HEK293 (cell line): ENCODE results near the gene KCNE5.

Source experiments
- CTCF ChIP-seq: fragments of 450-650 bp; formaldehyde crosslinking; IDR thresholded peaks from 2 replicates; pipeline ENCODE4 v1.5.1; 2016; ENCODE audit warnings: missing biosample characterization, missing genetic modification characterization
- HOXA7 ChIP-seq: sonication (generic); formaldehyde crosslinking; IDR thresholded peaks from 2 replicates; pipeline ENCODE4 v1.8.1; 2022; ENCODE audit warnings: missing genetic modification reagents, borderline replicate concordance
- KLF16 ChIP-seq: fragments of 450-650 bp; formaldehyde crosslinking; IDR thresholded peaks from 2 replicates; pipeline ENCODE4 v1.5.1; 2017; ENCODE audit warnings: missing biosample characterization, missing genetic modification characterization
- PATZ1 ChIP-seq: fragments of 450-650 bp; formaldehyde crosslinking; IDR thresholded peaks from 2 replicates; pipeline ENCODE4 v1.5.1; 2016; ENCODE audit warnings: missing biosample characterization, missing genetic modification characterization
- ZFP69B ChIP-seq: fragments of 450-650 bp; formaldehyde crosslinking; IDR thresholded peaks from 2 replicates; pipeline ENCODE4 v1.5.1; 2016; ENCODE audit warnings: missing biosample characterization, missing genetic modification characterization
- ZNF621 ChIP-seq: fragments of 450-650 bp; formaldehyde crosslinking; IDR thresholded peaks from 2 replicates; pipeline ENCODE4 v1.5.1; 2017; ENCODE audit warnings: missing biosample characterization, missing genetic modification characterization
- ZNF792 ChIP-seq: fragments of 450-650 bp; formaldehyde crosslinking; IDR thresholded peaks from 2 replicates; pipeline ENCODE4 v1.5.1; 2016; ENCODE audit warnings: missing biosample characterization, missing genetic modification characterization

- TF ChIP-seq CTCF (tag by site-specific recombination): no peak
- TF ChIP-seq HOXA7: no peak
- TF ChIP-seq PATZ1 (tag by site-specific recombination): no peak
- no peak for TF ChIP-seq ZNF792
- TF ChIP-seq ZNF621 (tag by site-specific recombination): no peak
- TF ChIP-seq ZFP69B (tag by site-specific recombination): no peak
- no peak for TF ChIP-seq KLF16 (tag by site-specific recombination)
Observed at GRCh38 chrX:109596015-109596414, 29.0 kb downstream of the KCNE5 start.
